GM12892 (cell line): ENCODE results near the gene AHRR.

Experiments used
- POLR2A ChIP-seq: IDR thresholded peaks from 2 replicates; pipeline ENCODE4 v1.6.1; 2011; ENCODE audit warnings: low read depth, low read length, control low read depth
- POLR2AphosphoS5 ChIP-seq: IDR thresholded peaks from 2 replicates; pipeline ENCODE4 v1.6.1; 2011; ENCODE audit warnings: low read depth, low read length, control low read depth
- TAF1 ChIP-seq: IDR thresholded peaks from 2 replicates; pipeline ENCODE4 v1.6.1; 2011; ENCODE audit warnings: low read depth, mild to moderate bottlenecking, control low read depth, low read length, borderline replicate concordance

DNA sequence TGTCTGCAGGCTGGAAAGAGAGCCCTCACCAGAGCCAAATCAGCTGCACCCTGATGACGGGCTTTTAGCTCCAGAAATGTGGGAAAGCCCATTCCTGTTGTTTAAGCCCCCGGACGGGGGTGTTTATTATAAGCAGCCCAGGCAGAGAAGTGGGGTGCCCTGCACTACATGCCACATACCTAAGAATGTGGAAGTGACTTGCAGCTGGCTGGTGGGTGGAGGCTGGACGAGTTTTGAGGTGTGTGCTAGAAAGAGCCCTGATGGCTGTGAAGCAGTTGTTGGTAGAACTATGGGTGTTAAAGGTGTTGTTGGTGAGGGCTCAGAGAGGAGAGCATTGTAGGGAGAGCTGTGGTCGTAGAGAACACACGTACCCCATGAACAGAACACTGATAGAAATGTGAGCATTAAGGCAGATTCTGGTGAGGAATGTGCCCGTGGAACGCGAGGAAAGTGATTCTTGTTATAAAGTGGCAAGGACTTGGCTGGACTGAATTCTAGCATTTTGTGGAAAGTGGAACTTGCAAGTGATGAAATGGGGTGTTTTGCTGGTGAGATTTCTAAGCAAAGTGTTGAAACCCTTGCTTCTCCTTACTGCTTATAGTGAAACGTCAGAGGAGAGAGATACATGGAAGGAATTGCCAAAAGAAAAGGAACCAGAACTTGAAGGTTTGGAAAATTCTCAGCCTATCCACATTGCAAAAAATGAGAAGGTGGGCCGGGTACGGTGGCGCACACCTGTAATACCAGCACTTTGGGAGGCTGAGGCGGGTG lies 38.9 kb downstream of the AHRR start:
- TF ChIP-seq POLR2A, result no peak
- TF ChIP-seq POLR2AphosphoS5, result no peak
- TF ChIP-seq TAF1, result no peak
